ENCODE measurements around the gene SCMH1. TPM values are rescaled to one million over a fixed set of nuclear protein-coding genes. Genes with fewer than 3 reads are reported as not detected.
"Not testable (repeated sequence)": the region's sequence is repeated elsewhere in the genome, so short reads cannot be mapped to it uniquely, and the experiment has no call there.

The SCMH1 gene
- total RNA-seq, 4 donors from 2014 or later: 27.1 to 116 (median 52.9) TPM

GRCh38 chr1:41232305-41232704 lies 9.8 kb downstream of the SCMH1 start:
- no peaks in the 10 kb centered on the region for H3K9me3 ChIP-seq
- H3K27ac ChIP-seq: no peak overlapping the region
- DNase-seq: no peak
- no peaks in the 10 kb centered on the region for H3K36me3 ChIP-seq
- TF ChIP-seq POLR2A (IDR thresholded peaks at IDR 0.05) (no peak), CTCF (IDR thresholded peaks at IDR 0.05) (no peak)
- H3K4me3 ChIP-seq: no peak overlapping the region
- no peaks in the 10 kb centered on the region for H3K27me3 ChIP-seq
- H3K4me1 ChIP-seq: peaks cover 0 to 24% (median 0%) of the 10 kb centered on the region in 4 donors

- Histone ChIP-seq H3K27ac (no peak overlapping the region), H3K4me1 (peaks cover 0 to 25% (median 0%) of the 10 kb centered on the region in 4 donors), H3K9me3 (no peaks in the 10 kb centered on the region), H3K36me3 (no peaks in the 10 kb centered on the region), H3K27me3 (no peaks in the 10 kb centered on the region), H3K4me3 (no peak overlapping the region)
- TF ChIP-seq CTCF (IDR thresholded peaks at IDR 0.05): no peak
- TF ChIP-seq POLR2A (IDR thresholded peaks at IDR 0.05): no peak
- DNase-seq: no peak
Measured at GRCh38 chr1:41230656-41231055, 11.4 kb downstream of the SCMH1 start.

GRCh38 chr1:41229219-41229618 lies 12.9 kb downstream of the SCMH1 start:
- not testable (repeated sequence) for DNase-seq, H3K27ac ChIP-seq, H3K9me3 ChIP-seq, H3K36me3 ChIP-seq, H3K27me3 ChIP-seq, H3K4me3 ChIP-seq
- H3K4me1 ChIP-seq: peaks cover 0 to 24% (median 0%) of the 10 kb centered on the region in 4 donors

- peaks cover 0 to 13% (median 0%) of the 10 kb centered on the region in 4 donors for H3K4me1 ChIP-seq
- DNase-seq: no peak
- H3K36me3 ChIP-seq: no peaks in the 10 kb centered on the region
- TF ChIP-seq CTCF (IDR thresholded peaks at IDR 0.05) (no peak), POLR2A (IDR thresholded peaks at IDR 0.05) (no peak)
- H3K4me3 ChIP-seq: no peak overlapping the region
- no peak overlapping the region for H3K27ac ChIP-seq
- H3K27me3 ChIP-seq: no peaks in the 10 kb centered on the region
- no peaks in the 10 kb centered on the region for H3K9me3 ChIP-seq
Measured at GRCh38 chr1:41226815-41227434, 15.2 kb downstream of the SCMH1 start.

- H3K4me3 ChIP-seq: no peak overlapping the region
- no peaks in the 10 kb centered on the region for H3K27me3 ChIP-seq
- TF ChIP-seq POLR2A (IDR thresholded peaks at IDR 0.05): no peak
- TF ChIP-seq CTCF (IDR thresholded peaks at IDR 0.05): no peak
- DNase-seq: no peak
- H3K36me3 ChIP-seq: no peaks in the 10 kb centered on the region
- no peaks in the 10 kb centered on the region for H3K9me3 ChIP-seq
- H3K4me1 ChIP-seq: peaks cover 0 to 10% (median 0%) of the 10 kb centered on the region in 4 donors
- H3K27ac ChIP-seq: no peak overlapping the region
Measured at GRCh38 chr1:41225495-41225894, 16.6 kb downstream of the SCMH1 start.

- Histone ChIP-seq H3K4me3 (no peak overlapping the region), H3K4me1 (peaks cover 0 to 10% (median 0%) of the 10 kb centered on the region in 4 donors), H3K36me3 (no peaks in the 10 kb centered on the region), H3K27me3 (no peaks in the 10 kb centered on the region), H3K9me3 (no peaks in the 10 kb centered on the region), H3K27ac (no peak overlapping the region)
- TF ChIP-seq CTCF (IDR thresholded peaks at IDR 0.05) (no peak), POLR2A (IDR thresholded peaks at IDR 0.05) (no peak)
- no peak for DNase-seq
Measured at GRCh38 chr1:41222496-41222895, 19.6 kb downstream of the SCMH1 start.
